Stimulated activated CD4-positive, alpha-beta T cell treated with anti-CD3 and anti-CD28 coated beads, Interleukin-12 subunit alpha, Interleukin-12 subunit beta, amount 100 ng/mL, for 4 hours (primary cell): ENCODE data around the gene MYH11.
"Not testable (repeated sequence)": the region's sequence is repeated elsewhere in the genome, so short reads cannot be mapped to it uniquely, and the experiment has no call there.

ENCODE experiments used
- DNase-seq: peaks from one replicate; pipeline ENCODE4 v3.0.0-alpha.2; 2020

MYH11 gene

GRCh38 chr16:15703029-15703736, 153.6 kb downstream of the MYH11 start:
- no peak for DNase-seq

GRCh38 chr16:15701975-15702970, 154.6 kb downstream of the MYH11 start:
- DNase-seq = no peak

- DNase-seq = no peak
Observed at GRCh38 chr16:15701367-15701766, 155.5 kb downstream of the MYH11 start.

- no peak for DNase-seq
Observed at GRCh38 chr16:15699819-15700218, 157.0 kb downstream of the MYH11 start.

- no peak for DNase-seq
Observed at GRCh38 chr16:15694499-15694898, 162.3 kb downstream of the MYH11 start.

GRCh38 chr16:15692508-15692907, 164.3 kb downstream of the MYH11 start:
- not testable (repeated sequence) for DNase-seq

GRCh38 chr16:15691046-15691445, 165.8 kb downstream of the MYH11 start:
- DNase-seq = no peak

- no peak for DNase-seq
Observed at GRCh38 chr16:15690296-15690695, 166.5 kb downstream of the MYH11 start.

- no peak for DNase-seq
Observed at GRCh38 chr16:15689290-15689689, 167.5 kb downstream of the MYH11 start.

GRCh38 chr16:15686287-15686686, 170.5 kb downstream of the MYH11 start:
- DNase-seq = no peak

GRCh38 chr16:15682105-15682570, 174.7 kb downstream of the MYH11 start:
- peak; percentile 24 for DNase-seq

GRCh38 chr16:15677447-15677846, 179.4 kb downstream of the MYH11 start:
- no peak for DNase-seq

- DNase-seq = no peak
Observed at GRCh38 chr16:15676506-15676905, 180.3 kb downstream of the MYH11 start.

GRCh38 chr16:15674571-15674970, 182.3 kb downstream of the MYH11 start:
- DNase-seq = no peak

- DNase-seq = peak; percentile 28
Observed at GRCh38 chr16:15672514-15673167, 184.2 kb downstream of the MYH11 start.

GRCh38 chr16:15672127-15672513, 184.7 kb downstream of the MYH11 start:
- not testable (repeated sequence) for DNase-seq

GRCh38 chr16:15671530-15672117, 185.2 kb downstream of the MYH11 start:
- no peak for DNase-seq

- DNase-seq = no peak
Observed at GRCh38 chr16:15667091-15667742, 189.6 kb downstream of the MYH11 start.

GRCh38 chr16:15665107-15665506, 191.7 kb downstream of the MYH11 start:
- DNase-seq = no peak

- no peak for DNase-seq
Observed at GRCh38 chr16:15660203-15660601, 196.6 kb downstream of the MYH11 start.

GRCh38 chr16:15658556-15658955, 198.3 kb downstream of the MYH11 start:
- DNase-seq = no peak

- no peak for DNase-seq
Observed at GRCh38 chr16:15658149-15658548, 198.7 kb downstream of the MYH11 start.
